HG03060 (cell line): ENCODE results near the gene COL20A1.

Experiments used
- ATAC-seq: cut with Tn5 transposase; IDR thresholded peaks from one replicate; pipeline ENCODE4 v1.9.1; 2021; ENCODE audit warnings: low read depth, moderate number of reproducible peaks; ENCODE audit not compliant: unreplicated experiment

COL20A1 gene

DNA sequence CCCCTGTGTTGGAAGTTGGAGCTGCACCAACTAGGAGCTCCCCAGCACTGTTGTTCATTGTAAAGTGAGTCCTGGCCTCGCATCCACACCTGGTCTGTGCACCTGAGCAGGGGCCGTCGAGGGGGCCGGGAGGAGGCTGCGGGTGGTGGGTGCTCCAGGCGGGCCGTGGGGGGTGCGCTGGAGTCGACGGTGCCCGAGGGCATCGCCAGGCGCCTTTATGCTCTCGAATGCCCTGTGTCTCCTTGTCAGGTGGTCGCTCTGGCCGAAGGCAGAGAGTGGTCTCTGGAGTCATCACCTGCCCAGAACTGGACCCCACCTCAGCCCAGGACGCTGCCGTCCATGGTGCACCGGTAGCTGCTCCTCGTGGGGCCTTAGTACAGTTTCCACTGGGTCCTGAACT, 16.0 kb upstream of the COL20A1 start:
- ATAC-seq = no peak

DNA sequence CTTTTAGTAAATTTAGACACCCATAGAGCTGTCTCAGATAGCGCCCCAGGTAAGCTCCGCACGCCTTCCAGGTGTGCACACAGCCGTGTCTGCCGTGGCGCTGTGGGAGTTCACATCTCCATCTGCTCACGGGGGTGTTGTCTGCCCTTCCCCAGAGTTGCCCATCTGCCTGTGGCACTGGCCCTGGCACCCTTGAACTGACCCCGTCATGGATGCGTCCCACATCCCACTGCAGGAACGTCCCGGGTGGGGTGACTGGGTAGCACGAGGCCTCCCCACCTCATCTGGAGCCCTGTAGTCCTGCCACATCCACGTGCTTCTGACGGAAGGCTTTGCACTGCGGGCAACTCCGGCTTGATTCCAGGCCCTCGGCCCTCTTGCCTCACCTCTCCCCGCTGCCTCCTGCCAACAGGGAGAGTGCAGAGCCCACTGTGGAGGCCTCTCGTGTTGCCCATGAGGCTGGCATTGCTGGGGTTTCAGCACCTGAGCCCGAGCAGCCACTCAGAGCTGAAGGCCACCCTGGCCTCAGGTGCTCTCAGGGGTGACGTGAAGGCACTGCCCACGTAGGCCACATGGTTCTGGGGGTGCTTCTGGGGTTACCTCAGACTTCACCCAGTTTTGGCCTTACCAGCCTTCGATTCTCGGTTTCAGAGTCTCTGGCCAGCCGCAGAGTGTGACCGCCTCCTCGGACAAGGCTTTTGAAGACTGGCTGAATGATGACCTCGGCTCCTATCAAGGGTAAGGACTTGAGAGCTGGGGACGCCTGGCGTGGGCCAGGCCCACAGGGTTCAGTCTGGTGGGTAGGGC, 15.3 kb upstream of the COL20A1 start:
- ATAC-seq = no peak

DNA sequence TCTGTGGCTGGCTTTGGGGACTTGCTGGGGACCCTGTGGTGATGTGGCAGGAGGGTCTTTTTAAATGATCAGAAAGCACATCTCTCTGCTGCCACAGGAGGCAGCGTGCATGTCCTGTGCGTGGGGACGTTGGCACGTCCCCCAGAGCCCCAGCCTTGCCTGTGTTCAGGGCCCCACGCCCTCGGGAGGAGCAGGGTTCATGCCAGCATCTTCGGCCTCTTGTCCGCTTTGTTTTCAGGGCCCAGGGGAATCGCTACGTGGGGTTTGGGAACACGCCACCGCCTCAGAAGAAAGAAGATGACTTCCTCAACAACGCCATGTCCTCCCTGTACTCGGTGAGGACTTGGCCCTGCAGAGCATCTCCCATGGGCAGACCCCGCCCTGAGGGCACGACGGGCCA, 14.3 kb upstream of the COL20A1 start:
- no peak for ATAC-seq

DNA sequence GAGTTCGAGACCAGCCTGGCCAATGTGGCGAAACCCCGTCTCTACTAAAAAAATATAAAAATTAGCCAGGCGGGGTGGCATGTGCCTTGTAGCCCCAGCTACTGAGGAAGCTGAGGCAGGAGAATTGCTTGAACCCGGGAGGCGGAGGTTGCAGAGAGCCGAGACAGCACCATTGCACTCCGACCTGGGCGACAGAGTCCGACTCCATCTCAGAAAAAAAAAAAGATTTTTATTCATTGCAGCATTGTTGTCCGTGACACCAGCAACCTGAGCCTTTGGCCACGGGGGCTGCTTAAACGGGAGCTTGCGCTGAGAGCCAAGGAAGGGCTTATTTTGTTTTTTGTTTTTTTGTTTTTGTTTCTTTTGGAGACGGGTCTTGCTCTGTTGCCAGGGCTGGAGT, 13.1 kb upstream of the COL20A1 start:
- ATAC-seq = no peak

DNA sequence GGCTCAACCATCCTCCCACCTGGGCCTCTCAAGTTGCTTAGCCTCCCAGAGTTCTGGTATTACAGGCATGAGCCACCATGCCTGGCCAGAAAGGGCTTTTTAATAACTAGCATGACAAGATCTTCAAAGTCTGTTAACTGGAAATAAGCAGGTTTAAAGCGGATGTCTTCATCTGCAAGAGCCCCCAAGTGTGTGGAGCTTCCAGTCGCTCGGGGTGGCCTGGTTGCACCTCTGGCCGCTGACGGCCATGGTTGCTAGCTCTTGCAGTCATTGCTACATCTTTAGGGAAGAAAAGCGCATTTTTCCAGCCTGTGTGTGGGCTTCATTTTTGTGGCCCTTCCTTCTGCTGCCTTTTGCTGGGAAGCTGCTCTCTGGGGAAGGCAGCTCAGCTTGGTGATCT, 12.6 kb upstream of the COL20A1 start:
- no peak for ATAC-seq

DNA sequence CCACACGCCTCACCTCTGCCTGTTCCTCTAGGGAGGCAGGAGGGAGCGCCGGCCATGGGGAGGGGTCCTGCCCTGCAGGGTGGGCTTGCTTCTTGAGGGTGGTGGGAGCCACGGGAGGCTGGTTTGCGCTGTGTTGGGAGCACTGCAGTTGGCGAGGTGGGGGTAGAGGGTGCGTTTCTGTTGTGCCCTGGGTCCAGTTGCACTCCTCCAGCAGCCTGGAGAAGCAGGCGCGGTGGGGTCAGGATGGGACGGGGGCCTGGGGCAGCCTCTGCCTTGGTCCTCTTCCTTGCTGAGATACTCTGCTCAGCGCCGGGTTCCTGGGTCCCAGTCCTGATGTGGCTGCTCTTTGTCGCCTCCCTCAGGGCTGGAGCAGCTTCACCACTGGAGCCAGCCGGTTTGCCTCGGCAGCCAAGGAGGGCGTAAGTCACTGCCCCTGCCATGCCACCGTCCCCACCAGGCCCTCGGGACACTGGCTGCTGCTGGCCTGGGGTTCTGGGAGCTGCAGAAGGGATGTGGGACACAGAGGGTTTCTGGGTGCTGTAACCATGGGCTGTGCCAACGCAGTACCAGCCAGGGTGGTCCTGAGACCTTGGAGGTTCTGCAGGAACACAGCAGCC, 11.9 kb upstream of the COL20A1 start:
- ATAC-seq = no peak

DNA sequence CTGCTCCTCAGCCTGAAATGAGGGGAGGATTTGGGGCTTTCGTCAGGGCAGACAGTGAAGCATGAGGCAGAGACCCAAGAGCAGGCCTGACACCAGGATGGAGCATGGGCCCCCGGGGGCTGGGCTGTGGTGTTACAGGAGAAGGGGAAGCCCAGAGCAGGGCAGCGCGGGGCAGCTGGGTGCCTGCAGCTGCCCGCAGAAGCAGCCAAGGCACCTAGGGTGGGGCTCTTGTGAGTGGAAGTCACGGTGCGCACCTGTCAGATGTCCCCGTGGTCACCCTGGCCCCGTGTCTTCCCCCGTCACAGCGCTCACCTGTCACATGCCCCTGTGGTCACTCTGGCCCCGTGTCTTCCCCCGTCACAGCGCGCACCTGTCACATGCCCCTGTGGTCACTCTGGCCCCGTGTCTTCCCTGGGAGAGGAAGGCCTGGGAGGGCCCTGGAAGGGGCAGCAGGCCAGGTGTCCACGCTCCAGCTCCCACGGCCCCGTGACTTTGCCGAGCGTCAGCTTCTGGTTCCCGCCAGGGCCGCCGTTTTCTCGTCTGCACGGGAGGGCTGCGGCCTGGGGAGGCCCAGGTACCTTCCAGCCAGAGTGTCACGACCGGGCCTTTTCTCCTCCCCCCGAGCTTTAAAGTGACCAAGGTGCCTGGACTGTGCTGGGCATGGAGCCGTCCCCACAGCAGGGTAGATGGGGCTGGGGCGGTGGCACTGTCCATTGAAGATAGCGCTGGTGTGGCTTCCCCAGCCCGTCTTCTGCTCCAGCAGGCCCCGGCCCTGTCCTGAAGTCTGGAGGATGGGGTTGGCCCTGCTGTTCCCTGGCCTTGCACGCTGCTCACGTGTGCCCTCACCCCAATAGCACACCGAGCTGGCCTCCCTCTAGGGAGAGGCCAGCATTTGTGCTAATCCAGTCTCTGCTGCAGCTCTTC, 11.0 kb upstream of the COL20A1 start:
- no peak for ATAC-seq

DNA sequence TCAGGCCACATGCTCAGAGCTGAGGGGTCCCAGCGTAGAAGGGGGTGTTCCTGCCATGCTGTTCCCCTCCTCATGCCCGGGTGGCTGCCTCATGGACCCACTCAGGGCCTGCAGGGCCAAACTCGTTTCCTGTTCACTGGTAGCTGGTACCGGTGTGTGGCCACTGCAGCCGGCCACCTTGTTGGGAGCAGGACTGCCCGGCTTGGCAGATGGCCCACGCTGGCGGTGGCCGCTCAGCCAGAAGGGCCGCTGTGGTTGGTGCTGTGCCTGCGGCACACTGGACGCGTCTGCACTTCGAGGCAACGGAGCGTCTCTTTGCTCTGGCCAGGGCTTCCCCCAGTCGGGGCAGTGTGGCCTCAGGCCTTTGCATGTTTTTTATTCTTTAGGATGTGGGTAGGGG, 10.0 kb upstream of the COL20A1 start:
- no peak for ATAC-seq

DNA sequence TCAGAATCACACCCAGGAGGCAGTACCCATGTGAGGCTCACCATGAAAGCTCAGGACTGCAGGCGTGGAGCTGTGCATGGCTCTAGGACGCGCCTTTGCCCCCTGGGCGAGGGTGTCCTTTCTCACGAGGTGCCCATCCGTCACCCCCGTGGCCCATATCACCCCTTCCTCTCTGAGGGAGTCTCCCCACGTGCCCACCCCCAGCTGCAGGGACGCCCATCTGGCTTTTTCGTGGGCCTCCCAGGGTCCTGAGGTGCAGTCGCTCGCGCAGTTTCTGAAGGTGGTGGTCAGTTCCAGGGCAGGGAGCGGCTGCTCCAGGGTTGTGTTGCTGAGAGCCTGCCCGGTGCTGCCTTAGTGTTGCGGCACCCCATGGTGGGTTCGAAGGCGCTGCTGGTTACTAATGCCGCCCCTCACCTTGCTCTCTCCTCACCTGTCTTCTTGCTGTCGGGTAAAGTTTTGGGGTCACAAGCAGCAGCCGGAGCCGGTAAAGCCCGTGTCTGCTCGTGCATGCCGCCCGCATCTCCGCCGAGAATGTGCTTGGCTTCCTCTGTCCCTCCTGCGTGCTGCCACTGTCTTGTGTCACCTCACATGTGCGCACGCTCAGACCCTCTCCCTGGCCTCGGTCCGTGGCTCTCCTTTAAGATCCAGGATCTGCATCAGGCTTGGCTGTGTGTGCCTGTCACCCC, 9.4 kb upstream of the COL20A1 start:
- ATAC-seq = no peak

DNA sequence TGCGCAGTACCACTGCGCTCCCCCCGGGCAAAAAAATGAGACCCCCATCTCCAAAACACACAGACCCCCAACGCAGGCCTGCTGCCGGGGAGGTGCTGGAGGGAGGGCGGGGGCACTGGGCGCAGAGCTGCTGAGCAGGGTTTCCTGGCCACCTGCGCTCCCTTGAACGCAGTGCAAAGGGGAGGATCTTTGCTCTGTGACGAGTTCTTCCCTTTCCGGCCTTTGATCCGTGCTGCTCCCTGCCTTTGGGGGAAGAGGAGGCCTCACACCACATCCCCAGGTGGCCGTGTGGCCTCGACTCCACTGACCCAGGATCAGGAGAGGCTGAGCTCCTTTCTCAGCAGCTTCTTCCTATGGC, 8.9 kb upstream of the COL20A1 start:
- ATAC-seq = no peak

DNA sequence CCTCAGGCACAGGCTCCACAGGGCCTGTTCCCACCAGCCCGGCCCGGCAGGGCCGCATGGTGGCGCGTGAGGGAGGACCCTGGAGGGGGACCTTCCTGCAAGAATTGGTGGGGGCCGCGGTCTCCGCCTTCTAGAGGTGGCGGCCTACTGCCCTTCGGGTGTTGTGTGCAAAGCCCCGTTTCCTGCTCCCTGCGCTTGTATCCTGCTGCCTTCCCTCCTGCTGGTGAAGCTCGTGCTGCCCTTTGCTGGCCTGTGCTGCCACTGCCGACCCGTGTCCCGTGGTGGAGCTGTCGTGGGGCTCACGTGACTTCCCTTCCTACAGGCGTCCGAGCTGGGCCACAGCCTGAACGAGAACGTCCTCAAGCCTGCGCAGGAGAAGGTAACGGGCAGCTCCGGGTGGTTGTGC, 8.4 kb upstream of the COL20A1 start:
- ATAC-seq = no peak

DNA sequence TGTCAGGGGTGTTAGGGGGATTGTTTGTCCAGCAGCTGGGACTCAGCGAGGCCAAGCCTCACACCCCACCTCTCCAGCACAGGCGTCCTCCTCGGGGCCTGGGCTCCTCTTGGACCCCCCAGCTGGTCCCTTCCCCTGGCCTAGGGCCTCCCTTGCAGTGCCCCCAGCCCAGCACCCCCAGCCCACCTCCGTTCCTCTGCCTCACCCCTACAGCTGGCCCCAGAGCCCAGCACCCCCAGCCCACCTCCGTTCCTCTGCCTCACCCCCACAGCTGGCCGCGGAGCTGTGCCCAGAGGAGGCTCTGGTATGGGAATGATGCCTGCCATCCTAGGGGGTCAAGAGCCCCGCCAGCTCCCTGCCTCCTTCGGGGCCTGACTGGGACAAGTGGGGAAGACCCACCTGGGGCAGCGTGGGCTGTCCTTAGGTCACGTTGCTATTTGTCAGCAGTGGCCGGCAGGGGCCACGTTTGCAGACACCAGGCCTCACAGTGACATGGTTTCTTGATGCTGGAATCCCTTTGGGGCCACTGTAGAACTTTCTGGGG, 7.9 kb upstream of the COL20A1 start:
- no peak for ATAC-seq

DNA sequence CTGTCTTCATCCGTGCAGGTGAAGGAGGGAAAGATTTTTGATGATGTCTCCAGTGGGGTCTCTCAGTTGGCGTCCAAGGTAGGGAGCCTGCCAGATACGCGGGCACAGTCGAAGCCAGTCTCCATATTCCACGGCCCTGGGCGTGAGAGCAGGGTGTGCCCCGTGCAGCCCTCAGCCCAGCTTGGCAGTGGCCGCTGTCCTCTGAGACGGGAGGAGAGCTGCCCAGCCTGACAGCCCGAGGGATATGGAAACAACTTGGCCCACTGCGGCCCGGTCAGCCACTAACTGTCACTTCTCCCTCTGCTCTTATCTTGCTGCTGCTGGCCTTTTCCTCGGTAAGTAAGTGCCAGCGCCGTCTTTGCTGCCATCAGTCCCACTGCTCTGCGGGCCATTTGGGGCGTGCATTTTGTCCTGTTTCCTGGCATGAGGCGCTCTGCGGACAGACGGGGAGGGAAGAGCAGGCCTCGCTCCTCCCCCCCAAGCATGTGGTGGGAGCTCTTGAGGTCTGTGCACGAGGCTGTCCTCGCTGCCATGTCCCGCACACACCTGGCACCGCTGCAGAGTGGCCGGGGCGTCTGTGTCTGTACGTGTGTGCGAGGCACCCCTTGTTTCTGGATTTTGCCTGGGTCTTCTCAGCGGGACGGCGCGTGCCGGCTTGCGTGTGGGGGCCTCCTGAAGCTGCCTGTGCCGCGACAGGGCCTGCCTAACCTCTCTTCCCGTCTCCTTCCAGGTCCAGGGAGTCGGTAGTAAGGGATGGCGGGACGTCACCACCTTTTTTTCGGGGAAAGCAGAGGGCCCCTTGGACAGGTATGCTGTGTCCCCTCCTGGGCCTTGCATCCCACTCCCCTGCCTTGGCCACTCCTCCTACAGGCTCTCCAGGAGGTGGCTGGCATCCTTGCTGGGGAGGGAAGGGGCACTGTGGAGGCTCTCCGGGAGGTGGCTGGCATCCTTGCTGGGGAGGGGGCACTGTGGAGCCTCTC, 7.1 kb upstream of the COL20A1 start:
- ATAC-seq = no peak

DNA sequence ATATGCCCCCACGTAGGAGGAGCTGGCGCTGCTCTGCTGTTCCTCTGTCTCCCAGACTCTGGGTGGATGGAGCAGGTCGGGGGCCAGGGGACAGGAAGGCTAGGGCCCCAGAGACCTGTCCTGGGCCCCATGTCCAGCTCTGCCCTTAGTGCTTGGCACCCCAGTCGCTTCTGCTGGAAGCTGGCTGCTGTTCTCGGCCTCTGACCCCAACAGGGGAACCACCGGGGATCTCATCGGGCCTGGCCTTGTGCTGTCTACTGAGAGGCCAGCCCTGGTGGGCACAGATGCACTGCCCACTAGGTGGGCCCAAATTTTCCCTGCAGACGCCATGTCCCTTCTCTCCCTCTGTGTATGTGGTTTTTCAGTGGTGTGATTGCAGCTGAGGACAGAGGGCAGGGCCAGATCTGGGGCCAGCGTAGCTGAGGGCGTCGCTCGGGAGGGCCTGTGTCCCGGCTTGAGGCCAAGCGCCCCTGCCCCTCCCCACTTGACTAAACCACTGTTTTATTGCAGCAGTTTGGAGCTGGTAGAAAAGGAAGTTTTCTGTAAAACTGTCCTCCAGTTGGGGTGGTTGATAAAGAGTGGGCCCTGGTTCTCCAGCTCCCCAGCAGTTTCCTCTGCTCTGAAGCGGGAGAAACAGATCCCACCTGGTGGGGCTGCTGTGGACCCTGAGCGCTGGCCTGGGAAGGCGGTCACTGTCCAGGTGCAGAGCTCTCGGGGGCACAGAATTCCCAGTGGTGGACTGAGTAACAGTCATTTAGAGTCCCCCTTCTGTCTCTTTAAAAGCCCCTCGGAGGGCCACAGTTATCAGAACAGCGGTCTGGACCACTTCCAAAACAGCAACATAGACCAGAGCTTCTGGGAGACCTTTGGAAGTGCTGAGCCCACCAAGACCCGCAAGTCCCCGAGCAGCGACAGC, 5.9 kb upstream of the COL20A1 start:
- no peak for ATAC-seq

DNA sequence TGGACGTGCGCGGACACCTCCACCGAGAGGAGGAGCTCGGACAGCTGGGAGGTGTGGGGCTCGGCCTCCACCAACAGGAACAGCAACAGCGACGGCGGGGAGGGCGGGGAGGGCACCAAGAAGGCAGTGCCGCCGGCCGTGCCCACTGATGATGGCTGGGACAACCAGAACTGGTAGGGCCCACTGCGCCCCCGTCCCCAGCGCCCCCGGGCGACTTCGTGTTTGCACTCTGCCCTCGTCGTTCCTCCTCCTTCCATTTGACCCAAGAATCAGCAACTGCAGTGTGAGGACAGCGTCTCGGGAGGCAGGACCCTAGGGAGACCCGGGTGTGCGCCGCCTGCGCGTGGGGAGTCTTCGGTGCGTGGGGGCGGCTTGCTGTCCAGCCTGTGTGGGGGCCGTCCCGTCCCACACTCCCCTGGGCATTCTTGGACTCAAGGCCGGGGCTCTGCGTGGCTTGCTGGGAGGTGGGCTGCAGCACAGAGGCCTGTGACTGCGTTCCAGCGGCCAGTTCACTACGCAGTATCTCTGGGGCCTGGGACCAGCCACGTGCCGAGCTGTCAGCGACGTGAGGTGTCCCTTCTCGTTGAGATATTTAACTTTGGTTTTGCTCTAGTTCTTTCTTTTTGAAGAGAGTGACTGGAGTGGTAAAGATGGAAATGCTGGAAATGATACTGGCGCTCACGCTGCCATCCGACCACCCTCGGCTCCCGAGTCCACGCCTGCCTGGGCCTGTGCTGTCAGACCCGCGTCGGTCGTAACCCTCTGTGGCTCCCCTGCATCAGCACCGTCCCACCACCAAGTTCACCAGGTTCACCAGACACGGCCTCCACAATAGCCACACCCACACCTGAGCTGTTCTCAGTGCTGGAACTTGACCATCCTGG, 5.0 kb upstream of the COL20A1 start:
- ATAC-seq = no peak

DNA sequence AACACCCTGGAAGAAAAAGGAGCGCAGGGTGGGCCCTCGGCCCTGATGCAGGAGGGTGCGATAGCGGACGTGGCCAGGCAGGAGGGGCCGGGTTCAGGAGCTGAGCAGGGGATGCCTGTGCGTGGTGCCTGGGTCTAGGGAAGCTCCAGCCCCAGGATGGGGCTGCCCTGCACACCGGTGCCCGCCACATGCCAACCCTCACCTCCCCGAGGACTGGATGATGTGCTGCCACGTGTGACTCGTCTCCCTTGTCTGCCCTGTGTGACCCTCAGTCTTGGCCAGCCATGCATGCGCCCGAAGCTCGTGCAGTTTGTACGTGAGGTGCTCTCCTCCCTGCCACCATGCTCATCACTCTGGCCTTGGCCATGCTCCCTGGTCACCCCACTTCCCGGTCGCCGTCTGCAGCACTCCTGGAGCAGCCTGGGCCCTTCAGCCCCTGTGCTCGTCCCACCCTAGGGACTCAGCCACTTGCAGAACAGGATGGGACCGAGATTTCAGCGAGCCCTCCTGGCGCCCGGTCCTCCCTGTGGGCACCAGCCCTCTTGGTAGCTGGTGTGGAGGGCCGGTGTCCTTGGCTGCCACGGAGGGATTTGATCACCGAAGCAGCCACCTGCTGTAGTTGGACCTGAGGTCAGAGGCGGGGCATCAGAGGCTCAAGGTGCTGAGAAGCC, 4.3 kb upstream of the COL20A1 start:
- no peak for ATAC-seq
